Measurements from ENCODE around the gene MBNL2.
A peak's percentile ranks its signal among the peaks of the same experiment; 100 is the strongest.

MBNL2 gene

GRCh38 chr13:97234236-97234635 is 12.1 kb downstream of the MBNL2 start:
- DNase-seq (ENCODE audit: low spot score) = no peak

GRCh38 chr13:97234742-97235141 is 12.6 kb downstream of the MBNL2 start:
- DNase-seq (ENCODE audit: low spot score) = peak; percentile 36

- DNase-seq (ENCODE audit: low spot score) = peak; percentile 30
Measured at GRCh38 chr13:97235549-97236231, 13.6 kb downstream of the MBNL2 start.

- no peak for DNase-seq (ENCODE audit: low spot score)
Measured at GRCh38 chr13:97237388-97237787, 15.3 kb downstream of the MBNL2 start.

GRCh38 chr13:97238432-97238831 is 16.3 kb downstream of the MBNL2 start:
- no peak for DNase-seq (ENCODE audit: low spot score)

- DNase-seq (ENCODE audit: low spot score) = no peak
Measured at GRCh38 chr13:97238883-97239282, 16.8 kb downstream of the MBNL2 start.

- DNase-seq (ENCODE audit: low spot score) = no peak
Measured at GRCh38 chr13:97239306-97239705, 17.2 kb downstream of the MBNL2 start.

- no peak for DNase-seq (ENCODE audit: low spot score)
Measured at GRCh38 chr13:97239943-97240787, 18.0 kb downstream of the MBNL2 start.

GRCh38 chr13:97240788-97241734 is 18.9 kb downstream of the MBNL2 start:
- peak; percentile 95 for DNase-seq (ENCODE audit: low spot score)

- DNase-seq (ENCODE audit: low spot score) = peak; percentile 82
Measured at GRCh38 chr13:97241761-97242160, 19.6 kb downstream of the MBNL2 start.

GRCh38 chr13:97242755-97243497 is 20.8 kb downstream of the MBNL2 start:
- peak; percentile 38 for DNase-seq (ENCODE audit: low spot score)

GRCh38 chr13:97243915-97244781 is 22.0 kb downstream of the MBNL2 start:
- DNase-seq (ENCODE audit: low spot score) = peak; percentile 32

GRCh38 chr13:97245011-97245410 is 22.9 kb downstream of the MBNL2 start:
- no peak for DNase-seq (ENCODE audit: low spot score)

GRCh38 chr13:97246596-97247158 is 24.5 kb downstream of the MBNL2 start:
- DNase-seq (ENCODE audit: low spot score) = peak; percentile 53

GRCh38 chr13:97248243-97248642 is 26.1 kb downstream of the MBNL2 start:
- DNase-seq (ENCODE audit: low spot score) = no peak

- peak; percentile 18 for DNase-seq (ENCODE audit: low spot score)
Measured at GRCh38 chr13:97249093-97249795, 27.1 kb downstream of the MBNL2 start.

GRCh38 chr13:97249796-97250495 is 27.8 kb downstream of the MBNL2 start:
- no peak for DNase-seq (ENCODE audit: low spot score)

- no peak for DNase-seq (ENCODE audit: low spot score)
Measured at GRCh38 chr13:97250560-97250959, 28.4 kb downstream of the MBNL2 start.

GRCh38 chr13:97252735-97253134 is 30.6 kb downstream of the MBNL2 start:
- no peak for DNase-seq (ENCODE audit: low spot score)

Measured in kidney capillary endothelial cell (primary cell).